A549 (cell line): Measurements from ENCODE around the gene SIRT6. TPM values are rescaled to one million over a fixed set of nuclear protein-coding genes. Genes with fewer than 3 reads are reported as not detected.

Experiments
- ATAC-seq, 2 experiments: fragments of 200-7000 bp in 1 of 2; fragments of >200 bp in 1 of 2; cut with Nextera tagmentation in 1 of 2; cut with Tn5 transposase in 1 of 2; 3 replicates each; pipeline versions ENCODE4 v1.8.0 to v1.9.1; 2018 to 2020; ENCODE audit warnings: mild to moderate bottlenecking in 1 of 2, moderate library complexity in 1 of 2
- CTCF ChIA-PET: fragments of 300-600 bp; sonication (Branson Sonifier 250); formaldehyde crosslinking; extraction: SDS; loops from one replicate; lab custom pipeline; 2021; ENCODE audit warnings: antibody characterized with exemption, inconsistent platforms; lab: Yijun Ruan, JAX
- POLR2A ChIA-PET: fragments of 350-600 bp; formaldehyde crosslinking; extraction: SDS; loops from one replicate; lab custom pipeline; 2021; ENCODE audit warnings: antibody characterized with exemption, inconsistent platforms; lab: Yijun Ruan, JAX
- DNase-seq, 2 experiments: peaks; one replicate each; pipeline versions ENCODE4 v3.0.0 to v3.0.0-alpha.2; 2011 to 2016; ENCODE audit warnings: low read depth in 1 of 2, low spot score in 1 of 2
- FAIRE-seq: peaks from 2 replicates; lab custom pipeline; 2011; peaks lifted over from hg19 to GRCh38; lab: Jason Lieb, UNC
- H3K27ac ChIP-seq, 2 experiments: fragments of >200 bp; sonication (Bioruptor Twin); formaldehyde crosslinking; 3 replicates each; pipeline ENCODE4 v1.5.1; 2016 to 2017
- H3K4me1 ChIP-seq: fragments of >200 bp; sonication (Bioruptor Twin); formaldehyde crosslinking; 3 replicates; pipeline ENCODE4 v1.6.1; 2016
- H3K4me2 ChIP-seq: fragments of >200 bp; sonication (Bioruptor Twin); formaldehyde crosslinking; 3 replicates; pipeline ENCODE4 v1.6.1; 2016
- H3K4me3 ChIP-seq: fragments of >200 bp; sonication (Bioruptor Twin); formaldehyde crosslinking; 3 replicates; pipeline ENCODE4 v1.5.1; 2016
- H3K9me3 ChIP-seq: fragments of >200 bp; sonication (Bioruptor Twin); formaldehyde crosslinking; 3 replicates; pipeline ENCODE4 v1.6.1; 2016
- CBX8 ChIP-seq: fragments of 200-600 bp; sonication (generic); IDR thresholded peaks from 2 replicates; pipeline ENCODE4 v1.6.1; 2016
- CEBPB ChIP-seq, 2 experiments: fragments of >200 bp in 1 of 2; sonication (Bioruptor Twin) in 1 of 2; formaldehyde crosslinking in 1 of 2; IDR thresholded peaks; 2 replicates each; pipeline ENCODE4 v1.6.1; 2012 to 2016
- CHD2 ChIP-seq: fragments of 150-350 bp; IDR thresholded peaks from 2 replicates; pipeline ENCODE4 v1.6.1; 2014; ENCODE audit warnings: low read length; ENCODE audit not compliant: partially characterized antibody
- EHF ChIP-seq: fragments of 250-450 bp; sonication (Bioruptor Pico); IDR thresholded peaks from 2 replicates; pipeline ENCODE4 v1.5.0; 2020; ENCODE audit warnings: mild to moderate bottlenecking
- ESRRA ChIP-seq: fragments of 150-350 bp; IDR thresholded peaks from 2 replicates; pipeline ENCODE4 v1.6.1; 2014; ENCODE audit warnings: mild to moderate bottlenecking, low read length, borderline replicate concordance
- FOSB ChIP-seq: fragments of 250-450 bp; sonication (Bioruptor Pico); IDR thresholded peaks from 2 replicates; pipeline ENCODE4 v1.5.0; 2020; ENCODE audit warnings: mild to moderate bottlenecking, moderate library complexity
- FOSL2 ChIP-seq, 2 experiments: fragments of 450-650 bp in 1 of 2; fragments of >200 bp in 1 of 2; sonication (Bioruptor Twin) in 1 of 2; formaldehyde crosslinking; IDR thresholded peaks; 2 replicates each; pipeline versions ENCODE4 v1.5.0 to v1.6.1; 2016 to 2020; ENCODE audit warnings: mild to moderate bottlenecking in 1 of 2, moderate library complexity in 1 of 2
- FOXS1 ChIP-seq: fragments of 250-450 bp; sonication (Bioruptor Pico); IDR thresholded peaks from 2 replicates; pipeline ENCODE4 v1.5.0; 2020; ENCODE audit warnings: mild to moderate bottlenecking, moderate library complexity
- HOXA7 ChIP-seq: fragments of 250-450 bp; sonication (Bioruptor Pico); IDR thresholded peaks from 2 replicates; pipeline ENCODE4 v1.5.0; 2020; ENCODE audit warnings: mild to moderate bottlenecking, moderate library complexity
- HOXB13 ChIP-seq: fragments of 250-450 bp; sonication (Bioruptor Pico); IDR thresholded peaks from 2 replicates; pipeline ENCODE4 v1.5.0; 2020; ENCODE audit warnings: low read depth, mild to moderate bottlenecking, moderate library complexity
- HOXB5 ChIP-seq: fragments of 250-450 bp; sonication (Bioruptor Pico); IDR thresholded peaks from 2 replicates; pipeline ENCODE4 v1.5.0; 2020; ENCODE audit warnings: mild to moderate bottlenecking, moderate library complexity
- JUN ChIP-seq, 2 experiments: fragments of >200 bp; sonication (Bioruptor Twin); formaldehyde crosslinking; IDR thresholded peaks; 2 replicates in 1 of 2; 3 replicates in 1 of 2; pipeline ENCODE4 v1.6.1; 2016 to 2017
- KDM1A ChIP-seq: fragments of 200-600 bp; sonication (generic); IDR thresholded peaks from 2 replicates; pipeline ENCODE4 v1.6.1; 2016; ENCODE audit warnings: low read depth, mild to moderate bottlenecking
- MAFK ChIP-seq: fragments of 450-650 bp; IDR thresholded peaks from 2 replicates; pipeline ENCODE4 v1.6.1; 2014; ENCODE audit not compliant: partially characterized antibody
- MAZ ChIP-seq: fragments of 150-350 bp; IDR thresholded peaks from 2 replicates; pipeline ENCODE4 v1.6.1; 2014; ENCODE audit warnings: antibody characterized with exemption, low read depth, low read length, borderline replicate concordance
- NFE2L2 ChIP-seq: fragments of 150-350 bp; conservative IDR thresholded peaks from 2 replicates; pipeline ENCODE4 v1.6.1; 2014; ENCODE audit warnings: low read length
- POLR2A ChIP-seq: IDR thresholded peaks from 2 replicates; pipeline ENCODE4 v1.6.1; 2012; ENCODE audit warnings: mild to moderate bottlenecking, low read length
- RAD21 ChIP-seq, 2 experiments: fragments of >200 bp in 1 of 2; sonication (Bioruptor Twin) in 1 of 2; formaldehyde crosslinking in 1 of 2; IDR thresholded peaks in 1 of 2; conservative IDR thresholded peaks in 1 of 2; 2 replicates in 1 of 2; 3 replicates in 1 of 2; pipeline ENCODE4 v1.6.1; 2012 to 2018; ENCODE audit warnings: inconsistent platforms in 1 of 2
- RNF2 ChIP-seq: fragments of 200-600 bp; sonication (generic); IDR thresholded peaks from 2 replicates; pipeline ENCODE4 v1.6.1; 2016; ENCODE audit warnings: low read depth, mild to moderate bottlenecking, antibody characterized with exemption, moderate library complexity, borderline replicate concordance
- SREBF2 ChIP-seq: fragments of 450-650 bp; IDR thresholded peaks from 2 replicates; pipeline ENCODE4 v1.6.1; 2014; ENCODE audit warnings: mild to moderate bottlenecking, moderate library complexity
- TFCP2L1 ChIP-seq: fragments of 250-450 bp; sonication (Bioruptor Pico); IDR thresholded peaks from 2 replicates; pipeline ENCODE4 v1.5.0; 2021; ENCODE audit warnings: mild to moderate bottlenecking
- TP53 ChIP-seq: fragments of 250-450 bp; sonication (Bioruptor Pico); IDR thresholded peaks from 2 replicates; pipeline ENCODE4 v1.5.0; 2021; ENCODE audit warnings: mild to moderate bottlenecking, moderate library complexity
- ZC3H11A ChIP-seq: fragments of 450-650 bp; IDR thresholded peaks from 2 replicates; pipeline ENCODE4 v1.6.1; 2014; ENCODE audit warnings: antibody characterized with exemption, mild to moderate bottlenecking
- WGBS: methylation state at CpG from one replicate; pipeline ENCODE4 v1.1.6; 2017; ENCODE audit errors: missing lambda C conversion rate; 5-methylcytosine and 5-hydroxymethylcytosine counted together
- polyA plus RNA-seq, 4 experiments: library from polyadenylated mRNA; depleted of rRNA in 3 of 4; stranded (reverse); fragments of >200 nt; fragmentation: RNase III in 1 of 4; extraction: RNeasy Plus Mini Kit Qiagen cat#74134 plus additional on column Dnase treatment in 1 of 4; gene quantifications; 2 replicates in 3 of 4; 3 replicates in 1 of 4; pipeline ENCODE4 v1.2.3, GENCODE V29; 2011 to 2017
- TF ChIP-seq, protein P1 (sequence below): IDR thresholded peaks from 2 replicates; pipeline ENCODE4 v1.6.1; 2012
- TF ChIP-seq, protein P2 (sequence below): IDR thresholded peaks from 2 replicates; pipeline ENCODE4 v1.6.1; 2012; ENCODE audit warnings: low read depth, borderline replicate concordance
- TF ChIP-seq, protein P3 (sequence below): fragments of >200 bp; sonication (Bioruptor Twin); formaldehyde crosslinking; IDR thresholded peaks from 3 replicates; pipeline ENCODE4 v1.5.1; 2016
- TF ChIP-seq, protein P4 (sequence below): fragments of >200 bp; sonication (Bioruptor Twin); formaldehyde crosslinking; IDR thresholded peaks from 3 replicates; pipeline ENCODE4 v1.6.1; 2016
- TF ChIP-seq, protein P5 (sequence below): fragments of 250-450 bp; sonication (Bioruptor Pico); IDR thresholded peaks from 2 replicates; pipeline ENCODE4 v1.5.0; 2020; ENCODE audit warnings: low read depth, mild to moderate bottlenecking, moderate library complexity

The SIRT6 gene
- polyA plus RNA-seq, 2 of the 4 experiments (the other 2 are of a cell fraction): 11.7 to 21.6 TPM

DNA sequence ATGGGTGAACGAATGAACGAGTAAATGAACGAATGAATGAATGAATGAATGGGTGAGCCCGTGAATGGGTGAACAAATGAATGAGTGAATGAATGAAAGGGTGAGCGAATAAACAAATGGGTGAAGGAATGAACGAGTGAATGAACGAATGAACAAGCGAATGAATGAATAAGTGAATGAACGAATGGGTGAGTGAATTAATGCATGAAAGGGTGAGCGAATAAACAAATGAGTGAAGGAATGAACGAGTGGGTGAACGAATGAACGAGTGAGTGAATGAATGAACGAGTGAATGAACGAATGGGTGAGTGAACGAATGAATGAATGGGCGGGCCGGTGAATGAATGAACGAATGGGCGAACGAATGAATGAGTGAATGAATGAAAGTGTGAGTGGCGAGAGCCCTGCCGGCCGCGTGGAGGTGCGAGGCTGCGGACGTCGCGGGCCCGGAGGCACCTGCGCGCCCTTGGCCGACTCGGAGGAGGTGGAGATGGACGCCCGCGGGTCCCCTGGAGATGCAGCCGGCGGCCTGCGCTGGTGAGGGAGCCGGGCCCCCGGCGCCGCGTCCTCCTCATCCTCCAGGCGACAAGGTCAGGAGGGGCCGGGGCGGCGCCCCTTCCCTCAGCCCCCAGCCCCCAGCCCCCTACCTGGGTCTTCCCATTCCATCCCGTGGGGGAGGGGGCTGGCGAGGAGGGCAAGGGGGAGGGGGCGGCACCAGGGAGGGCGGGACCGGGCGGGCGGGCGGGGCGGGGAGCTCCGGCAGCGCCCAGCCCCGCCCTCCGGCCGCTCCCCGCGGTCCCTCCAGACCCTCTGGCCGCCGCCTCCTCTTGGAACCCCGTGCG is 15.5 kb upstream of the SIRT6 start (continued):
- TF ChIP-seq, protein P1, sequence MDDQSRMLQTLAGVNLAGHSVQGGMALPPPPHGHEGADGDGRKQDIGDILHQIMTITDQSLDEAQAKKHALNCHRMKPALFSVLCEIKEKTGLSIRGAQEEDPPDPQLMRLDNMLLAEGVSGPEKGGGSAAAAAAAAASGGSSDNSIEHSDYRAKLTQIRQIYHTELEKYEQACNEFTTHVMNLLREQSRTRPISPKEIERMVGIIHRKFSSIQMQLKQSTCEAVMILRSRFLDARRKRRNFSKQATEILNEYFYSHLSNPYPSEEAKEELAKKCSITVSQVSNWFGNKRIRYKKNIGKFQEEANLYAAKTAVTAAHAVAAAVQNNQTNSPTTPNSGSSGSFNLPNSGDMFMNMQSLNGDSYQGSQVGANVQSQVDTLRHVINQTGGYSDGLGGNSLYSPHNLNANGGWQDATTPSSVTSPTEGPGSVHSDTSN: no peak
- TF ChIP-seq ZC3H11A (no peak), ESRRA (no peak), KDM1A (peak; percentile 23; the same call in 1 of the 2 replicates), HOXB5 (CRISPR knock-in tag) (no peak), HOXA7 (no peak), FOSB (CRISPR knock-in tag) (no peak), MAFK (no peak), SREBF2 (no peak), RNF2 (peak; percentile 75; the same call in 1 of the 2 replicates), CEBPB (IDR thresholded peaks at IDR 0.05) (no peak), JUN (IDR thresholded peaks at IDR 0.05) (no peak), TFCP2L1 (CRISPR knock-in tag) (no peak), MAZ (no peak), CBX8 (0 out of 2 replicates have a peak, but pooled peaks have one; percentile 67), EHF (CRISPR knock-in tag) (no peak), FOSL2 (IDR thresholded peaks at IDR 0.05) (no peak), FOSL2 (CRISPR knock-in tag; IDR thresholded peaks at IDR 0.05) (no peak), TP53 (CRISPR knock-in tag) (no peak), RAD21 (conservative IDR thresholded peaks at IDR 0.05 in 1 of 2, IDR thresholded peaks at IDR 0.05 in 1 of 2) (no peak)
- TF ChIP-seq, protein P2, sequence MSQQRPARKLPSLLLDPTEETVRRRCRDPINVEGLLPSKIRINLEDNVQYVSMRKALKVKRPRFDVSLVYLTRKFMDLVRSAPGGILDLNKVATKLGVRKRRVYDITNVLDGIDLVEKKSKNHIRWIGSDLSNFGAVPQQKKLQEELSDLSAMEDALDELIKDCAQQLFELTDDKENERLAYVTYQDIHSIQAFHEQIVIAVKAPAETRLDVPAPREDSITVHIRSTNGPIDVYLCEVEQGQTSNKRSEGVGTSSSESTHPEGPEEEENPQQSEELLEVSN: peak; percentile 62; the same call in 1 of the 2 replicates
- TF ChIP-seq, protein P3, sequence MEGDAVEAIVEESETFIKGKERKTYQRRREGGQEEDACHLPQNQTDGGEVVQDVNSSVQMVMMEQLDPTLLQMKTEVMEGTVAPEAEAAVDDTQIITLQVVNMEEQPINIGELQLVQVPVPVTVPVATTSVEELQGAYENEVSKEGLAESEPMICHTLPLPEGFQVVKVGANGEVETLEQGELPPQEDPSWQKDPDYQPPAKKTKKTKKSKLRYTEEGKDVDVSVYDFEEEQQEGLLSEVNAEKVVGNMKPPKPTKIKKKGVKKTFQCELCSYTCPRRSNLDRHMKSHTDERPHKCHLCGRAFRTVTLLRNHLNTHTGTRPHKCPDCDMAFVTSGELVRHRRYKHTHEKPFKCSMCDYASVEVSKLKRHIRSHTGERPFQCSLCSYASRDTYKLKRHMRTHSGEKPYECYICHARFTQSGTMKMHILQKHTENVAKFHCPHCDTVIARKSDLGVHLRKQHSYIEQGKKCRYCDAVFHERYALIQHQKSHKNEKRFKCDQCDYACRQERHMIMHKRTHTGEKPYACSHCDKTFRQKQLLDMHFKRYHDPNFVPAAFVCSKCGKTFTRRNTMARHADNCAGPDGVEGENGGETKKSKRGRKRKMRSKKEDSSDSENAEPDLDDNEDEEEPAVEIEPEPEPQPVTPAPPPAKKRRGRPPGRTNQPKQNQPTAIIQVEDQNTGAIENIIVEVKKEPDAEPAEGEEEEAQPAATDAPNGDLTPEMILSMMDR: no peak
- TF ChIP-seq, protein P4, sequence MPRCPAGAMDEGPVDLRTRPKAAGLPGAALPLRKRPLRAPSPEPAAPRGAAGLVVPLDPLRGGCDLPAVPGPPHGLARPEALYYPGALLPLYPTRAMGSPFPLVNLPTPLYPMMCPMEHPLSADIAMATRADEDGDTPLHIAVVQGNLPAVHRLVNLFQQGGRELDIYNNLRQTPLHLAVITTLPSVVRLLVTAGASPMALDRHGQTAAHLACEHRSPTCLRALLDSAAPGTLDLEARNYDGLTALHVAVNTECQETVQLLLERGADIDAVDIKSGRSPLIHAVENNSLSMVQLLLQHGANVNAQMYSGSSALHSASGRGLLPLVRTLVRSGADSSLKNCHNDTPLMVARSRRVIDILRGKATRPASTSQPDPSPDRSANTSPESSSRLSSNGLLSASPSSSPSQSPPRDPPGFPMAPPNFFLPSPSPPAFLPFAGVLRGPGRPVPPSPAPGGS: no peak

DNA sequence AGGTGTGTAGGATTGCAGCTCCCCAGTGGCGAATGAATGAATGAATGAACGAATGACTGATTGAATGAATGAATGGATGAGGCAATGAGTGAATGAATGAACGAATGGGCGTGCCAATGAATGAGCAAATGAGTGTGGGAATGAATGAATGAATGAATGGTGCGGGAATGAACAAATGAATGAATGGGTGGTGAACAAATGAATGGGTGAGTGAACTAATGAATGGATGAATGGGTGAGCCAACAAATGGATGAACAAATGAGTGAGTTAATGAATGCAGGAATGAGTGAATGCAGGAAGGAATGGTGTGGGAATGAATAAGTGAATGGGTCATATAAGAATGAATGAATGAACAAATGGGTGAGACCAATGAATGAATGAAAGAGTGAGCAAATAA is 14.9 kb upstream of the SIRT6 start:
- Histone ChIP-seq H3K27ac (no peak overlapping the region), H3K9me3 (no peaks in the 10 kb centered on the region), H3K4me3 (no peak overlapping the region), H3K4me1 (peaks cover 15% of the 10 kb centered on the region; the same call in 2 of the 3 replicates), H3K4me2 (no peak overlapping the region)
- ATAC-seq: no peak
- ChIA-PET CTCF (interaction anchor here (1.3 kb wide), 1 partner anchor 11 kb away, joined by 4 read pairs; no protein-coding TSS in a partner anchor), POLR2A (no interaction called here)
- DNase-seq: no peak
- WGBS: 25% methylated on average over 5 of the region's 5 CpGs
- FAIRE-seq: no peak
- TF ChIP-seq FOXS1 (CRISPR knock-in tag) (no peak), HOXA7 (no peak), POLR2A (no peak), CHD2 (no peak), ZC3H11A (no peak), NFE2L2 (no peak), JUN (IDR thresholded peaks at IDR 0.05) (no peak), MAFK (no peak), HOXB13 (CRISPR knock-in tag) (no peak), CEBPB (IDR thresholded peaks at IDR 0.05) (no peak)
- TF ChIP-seq, protein P1: no peak
- TF ChIP-seq, protein P5, sequence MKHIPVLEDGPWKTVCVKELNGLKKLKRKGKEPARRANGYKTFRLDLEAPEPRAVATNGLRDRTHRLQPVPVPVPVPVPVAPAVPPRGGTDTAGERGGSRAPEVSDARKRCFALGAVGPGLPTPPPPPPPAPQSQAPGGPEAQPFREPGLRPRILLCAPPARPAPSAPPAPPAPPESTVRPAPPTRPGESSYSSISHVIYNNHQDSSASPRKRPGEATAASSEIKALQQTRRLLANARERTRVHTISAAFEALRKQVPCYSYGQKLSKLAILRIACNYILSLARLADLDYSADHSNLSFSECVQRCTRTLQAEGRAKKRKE: no peak
- TF ChIP-seq, protein P3: no peak
